Esophagus muscularis mucosa (tissue), 4 donors: ENCODE measurements around the gene ROMO1. TPM values are rescaled to one million over a fixed set of nuclear protein-coding genes. Genes with fewer than 3 reads are reported as not detected.
"Not testable (repeated sequence)": the region's sequence is repeated elsewhere in the genome, so short reads cannot be mapped to it uniquely, and the experiment has no call there.

Source experiments
- DNase-seq: peaks from one replicate; pipeline ENCODE4 v3.0.0-alpha.2; 2017; ENCODE audit errors: extremely low spot score
- H3K27ac ChIP-seq, 4 donors: fragments of 200-600 bp; sonication (generic); replicated peaks in 1 of 4; 1 replicate in 3 of 4; 2 replicates in 1 of 4; pipeline ENCODE4 v1.5.1; 2016 to 2019; ENCODE audit warnings: mild to moderate bottlenecking in 1 of 4
- H3K27me3 ChIP-seq, 4 donors: fragments of 200-600 bp; sonication (generic); one replicate each; pipeline versions ENCODE4 v1.5.1 to v1.6.0; 2016 to 2019
- H3K36me3 ChIP-seq, 4 donors: fragments of 200-600 bp; sonication (generic); one replicate each; pipeline ENCODE4 v1.5.1; 2016 to 2019
- H3K4me1 ChIP-seq, 4 donors: fragments of 200-600 bp; sonication (generic); one replicate each; pipeline ENCODE4 v1.5.1; 2016 to 2019
- H3K4me3 ChIP-seq, 4 donors: fragments of 200-600 bp; sonication (generic); 1 replicate in 2 of 4; 2 replicates in 2 of 4; pipeline ENCODE4 v1.5.1; 2016 to 2019; ENCODE audit warnings: mild to moderate bottlenecking in 4 of 4, moderate library complexity in 1 of 4
- H3K9me3 ChIP-seq, 4 donors: fragments of 200-600 bp; sonication (generic); 1 replicate in 3 of 4; 2 replicates in 1 of 4; pipeline ENCODE4 v1.5.1; 2016 to 2019
- CTCF ChIP-seq, 3 experiments: fragments of 200-600 bp in 2 of 3; fragments of 450-650 bp in 1 of 3; sonication (generic) in 2 of 3; IDR thresholded peaks; one replicate each; pipeline ENCODE4 v1.5.1; 2017 to 2019; ENCODE audit warnings: antibody characterized with exemption in 3 of 3, mild to moderate bottlenecking in 2 of 3, moderate library complexity in 1 of 3
- EP300 ChIP-seq: sonication (generic); formaldehyde crosslinking; IDR thresholded peaks from one replicate; pipeline ENCODE4 v1.6.1; 2017; ENCODE audit warnings: antibody characterized with exemption
- POLR2A ChIP-seq: fragments of 450-650 bp; IDR thresholded peaks from one replicate; pipeline ENCODE4 v1.6.1; 2017; ENCODE audit warnings: antibody characterized with exemption, moderate library complexity, mild to moderate bottlenecking, low read depth
- POLR2AphosphoS5 ChIP-seq, 2 donors: sonication (generic); formaldehyde crosslinking; IDR thresholded peaks; one replicate each; pipeline ENCODE4 v1.6.1; 2017; ENCODE audit warnings: antibody characterized with exemption in 2 of 2
- WGBS: methylation state at CpG from one replicate; pipeline ENCODE4 v1.1.5; 2018; 5-methylcytosine and 5-hydroxymethylcytosine counted together
- intact Hi-C: fragments of 100-400 bp; cut with DNase I; formaldehyde crosslinking; loops from one replicate; pipeline ENCODE4 v1.15.1; 2023
- total RNA-seq, 4 donors: library from RNA; depleted of rRNA; stranded (reverse); fragments of >200 nt; gene quantifications; one replicate each; pipeline versions ENCODE4 v1.1.0 to v1.2.1, GENCODE V29; 2016

Gene ROMO1
- total RNA-seq, 4 donors from 2014 or later, result 159 to 360 (median 263) TPM

- Histone ChIP-seq H3K9me3 (no peaks in the 10 kb centered on the region), H3K36me3 (peaks cover 13 to 37% (median 32%) of the 10 kb centered on the region in 4 donors), H3K27me3 (no peaks in the 10 kb centered on the region), H3K4me3 (peak within 1 kb of the TSS; percentile 83 to 91 (median 84)), H3K27ac (peak within 1 kb of the TSS; percentile 99 to 100 (median 100)), H3K4me1 (peaks cover 38 to 51% (median 47%) of the 10 kb centered on the region in 4 donors)
- intact Hi-C loops, result loop anchor here (2.0 to 5.0 kb wide), 2 partner anchors 31 to 140 kb away; partner anchors contain the start of gene PHF20
- DNase-seq, result peak; percentile 100
- WGBS, result 1% methylated on average over 48 of the region's 66 CpGs
- TF ChIP-seq CTCF (IDR thresholded peaks at IDR 0.05), result peak; percentile 38 to 57 (median 44)
- peak; percentile 94 to 99 for TF ChIP-seq POLR2AphosphoS5 (IDR thresholded peaks at IDR 0.05)
- peak; percentile 97 for TF ChIP-seq POLR2A
- no peak for TF ChIP-seq EP300
Observed at GRCh38 chr20:35741892-35742740, 42.9 kb downstream of the ROMO1 start, which contains the start of gene RBM39. Gene RBM39, minus strand, starts transcription at chr20:35742260. Its CDS starts 1,386 bp downstream, at chr20:35740874.

GRCh38 chr20:35742741-35743523 lies 43.7 kb downstream of the ROMO1 start:
- TF ChIP-seq EP300 (no peak), POLR2A (no peak), CTCF (IDR thresholded peaks at IDR 0.05) (no peak), POLR2AphosphoS5 (IDR thresholded peaks at IDR 0.05) (no peak)
- intact Hi-C loops, result loop anchor here (2.0 to 5.0 kb wide), 2 partner anchors 30 to 139 kb away; partner anchors contain the start of gene PHF20
- peaks cover 5 to 29% (median 24%) of the 10 kb centered on the region in 4 donors for H3K36me3 ChIP-seq
- peaks cover 33 to 43% (median 39%) of the 10 kb centered on the region in 4 donors for H3K4me1 ChIP-seq
- no peaks in the 10 kb centered on the region for H3K27me3 ChIP-seq
- H3K27ac ChIP-seq, result peak overlapping the region; percentile 94 to 100 (median 99)
- no peak for DNase-seq
- 1% methylated on average over 8 of the region's 8 CpGs for WGBS
- H3K4me3 ChIP-seq, result peak overlapping the region; percentile 83 to 91 (median 84)
- no peaks in the 10 kb centered on the region for H3K9me3 ChIP-seq

- Histone ChIP-seq H3K4me3 (peak overlapping the region in 1 of 4 donors; percentile 14), H3K9me3 (no peaks in the 10 kb centered on the region), H3K36me3 (peaks cover 0 to 19% (median 14%) of the 10 kb centered on the region in 4 donors), H3K4me1 (peaks cover 23 to 33% (median 30%) of the 10 kb centered on the region in 4 donors), H3K27ac (peak overlapping the region; percentile 94 to 100 (median 99)), H3K27me3 (no peaks in the 10 kb centered on the region)
- intact Hi-C loops, result loop anchor here (2.0 to 5.0 kb wide), 2 partner anchors 29 to 138 kb away; partner anchors contain the start of gene PHF20
- 68% methylated on average over 15 of the region's 15 CpGs for WGBS
- no peak for DNase-seq
- no peak for TF ChIP-seq POLR2A
- no peak for TF ChIP-seq EP300
- TF ChIP-seq POLR2AphosphoS5 (IDR thresholded peaks at IDR 0.05), result no peak
- no peak for TF ChIP-seq CTCF (IDR thresholded peaks at IDR 0.05)
Observed at GRCh38 chr20:35743693-35744491, 44.7 kb downstream of the ROMO1 start.

GRCh38 chr20:35744492-35744841 lies 45.3 kb downstream of the ROMO1 start:
- H3K4me1 ChIP-seq, result peaks cover 17 to 28% (median 24%) of the 10 kb centered on the region in 4 donors
- H3K27ac ChIP-seq, result peak overlapping the region; percentile 94 to 100 (median 99)
- H3K4me3 ChIP-seq, H3K9me3 ChIP-seq, H3K27me3 ChIP-seq, DNase-seq: not testable (repeated sequence)
- H3K36me3 ChIP-seq, result peaks cover 0 to 13% (median 11%) of the 10 kb centered on the region in 4 donors
- intact Hi-C loops, result loop anchor here (5.0 kb wide), 1 partner anchor 138 kb away; no protein-coding TSS in a partner anchor
- 93% methylated on average over 3 of the region's 3 CpGs for WGBS

Other genes starting within 250 kb of the ROMO1 start
- 10 to 100 TPM; 17.7 to 35.8 (median 23.7) TPM for gene CEP250, start 243.8 kb upstream of the ROMO1 start, total RNA-seq
- not detected for gene C20orf173, start 169.8 kb upstream of the ROMO1 start, total RNA-seq
- 100 to 1,000 TPM; 125 to 184 (median 133) TPM for gene ERGIC3, start 157.3 kb upstream of the ROMO1 start, total RNA-seq
- gene SPAG4, start 83.6 kb upstream of the ROMO1 start, total RNA-seq, result 1 to 10 TPM; 2.6 to 5.0 (median 2.9) TPM
- gene CPNE1, start 34.5 kb upstream of the ROMO1 start, total RNA-seq, result 100 to 1,000 TPM in 2 of 4 donors, 10 to 100 TPM in 2; 23.0 to 148 (median 99.9) TPM
- gene RBM12, start 34.5 kb upstream of the ROMO1 start, total RNA-seq, result 10 to 100 TPM; 21.0 to 30.6 (median 24.0) TPM
- 10 to 100 TPM; 25.3 to 63.3 (median 32.7) TPM for gene NFS1, start 53 bp upstream of the ROMO1 start, total RNA-seq
- gene RBM39, start 42.9 kb downstream of the ROMO1 start, total RNA-seq, result 100 to 1,000 TPM; 143 to 272 (median 165) TPM
- 10 to 100 TPM; 45.9 to 62.2 (median 48.0) TPM for gene PHF20, start 72.6 kb downstream of the ROMO1 start, total RNA-seq